Peyer's patch (tissue), 4 donors: ENCODE measurements around the gene HOTAIR. TPM values are rescaled to one million over a fixed set of nuclear protein-coding genes. Genes with fewer than 3 reads are reported as not detected.

ENCODE experiments used
- DNase-seq, 3 donors: peaks; one replicate each; pipeline ENCODE4 v3.0.0-alpha.2; 2017 to 2019
- H3K27ac ChIP-seq, 4 donors: fragments of 200-600 bp; sonication (generic); one replicate each; pipeline ENCODE4 v1.5.1; 2016 to 2019
- H3K27me3 ChIP-seq, 2 donors: fragments of 200-600 bp; sonication (generic); one replicate each; pipeline ENCODE4 v1.5.1; 2019
- H3K36me3 ChIP-seq, 3 donors: fragments of 200-600 bp; sonication (generic); one replicate each; pipeline ENCODE4 v1.5.1; 2016 to 2019
- H3K4me1 ChIP-seq, 4 donors: fragments of 200-600 bp; sonication (generic); one replicate each; pipeline ENCODE4 v1.5.1; 2016 to 2019
- H3K4me3 ChIP-seq, 4 donors: fragments of 200-600 bp; sonication (generic); 1 replicate in 3 of 4; 2 replicates in 1 of 4; pipeline ENCODE4 v1.5.1; 2016 to 2019; ENCODE audit warnings: mild to moderate bottlenecking in 1 of 4
- H3K9me3 ChIP-seq, 4 donors: fragments of 200-600 bp; sonication (generic); one replicate each; pipeline ENCODE4 v1.5.1; 2016 to 2019; ENCODE audit warnings: mild to moderate bottlenecking in 1 of 4
- CTCF ChIP-seq, 6 experiments: fragments of 450-650 bp in 4 of 6; fragments of 200-600 bp in 2 of 6; sonication (generic) in 1 of 6; IDR thresholded peaks; one replicate each; pipeline ENCODE4 v1.5.1; 2017 to 2019; ENCODE audit warnings: antibody characterized with exemption in 6 of 6, mild to moderate bottlenecking in 3 of 6, moderate library complexity in 1 of 6
- POLR2A ChIP-seq, 2 donors: fragments of 450-650 bp; IDR thresholded peaks; one replicate each; pipeline ENCODE4 v1.5.1; 2017; ENCODE audit warnings: antibody characterized with exemption in 2 of 2, mild to moderate bottlenecking in 2 of 2, moderate library complexity in 2 of 2
- total RNA-seq, 4 donors: library from RNA; depleted of rRNA; stranded (reverse); fragments of >200 nt; gene quantifications; one replicate each; pipeline ENCODE4 v1.1.0, GENCODE V29; 2016

The HOTAIR gene
- total RNA-seq, 4 donors from 2014 or later = 1.4 TPM; not detected in 3

DNA sequence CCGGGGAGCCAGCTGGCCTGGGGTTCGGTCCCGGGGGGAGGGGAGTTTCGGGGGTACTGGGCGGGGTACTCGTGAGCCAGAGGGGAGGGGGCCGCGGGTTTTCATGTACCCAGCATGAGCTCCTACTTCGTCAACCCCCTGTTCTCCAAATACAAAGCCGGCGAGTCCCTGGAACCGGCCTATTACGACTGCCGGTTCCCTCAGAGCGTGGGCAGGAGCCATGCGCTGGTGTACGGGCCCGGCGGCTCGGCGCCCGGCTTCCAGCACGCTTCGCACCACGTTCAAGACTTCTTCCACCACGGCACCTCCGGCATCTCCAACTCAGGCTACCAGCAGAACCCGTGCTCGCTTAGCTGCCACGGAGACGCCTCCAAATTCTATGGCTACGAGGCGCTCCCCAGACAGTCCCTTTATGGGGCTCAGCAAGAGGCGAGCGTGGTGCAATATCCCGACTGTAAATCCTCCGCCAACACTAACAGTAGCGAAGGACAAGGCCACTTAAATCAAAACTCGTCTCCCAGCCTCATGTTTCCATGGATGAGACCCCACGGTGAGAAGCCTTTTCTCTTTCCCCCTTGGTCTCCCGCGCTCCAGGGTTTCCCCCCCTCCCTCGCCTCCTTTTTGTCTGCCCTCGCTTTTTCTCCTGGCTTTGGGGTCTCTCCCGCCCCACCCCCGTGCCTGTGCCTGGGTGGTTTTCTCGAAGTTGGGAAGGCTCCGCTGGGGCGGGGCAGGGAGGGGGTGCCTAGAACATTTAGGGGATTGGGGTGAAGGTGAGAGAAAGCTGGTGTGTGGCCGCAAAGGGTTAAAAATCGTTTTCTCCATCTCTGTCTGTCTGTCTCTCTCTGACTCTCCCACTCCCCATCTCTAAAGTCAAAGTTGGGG, 34.7 kb upstream of the HOTAIR start:
- peaks cover 0 to 28% (median 6%) of the 10 kb centered on the region in 4 donors for H3K4me1 ChIP-seq
- peak overlapping the region; percentile 6 to 85 (median 72) for H3K27ac ChIP-seq
- no peaks in the 10 kb centered on the region for H3K36me3 ChIP-seq
- H3K27me3 ChIP-seq = peaks cover 0 to 35% of the 10 kb centered on the region in 2 donors
- H3K4me3 ChIP-seq = peak overlapping the region; percentile 22 to 49 (median 38)
- H3K9me3 ChIP-seq = no peaks in the 10 kb centered on the region
- no peak for DNase-seq
- TF ChIP-seq CTCF (IDR thresholded peaks at IDR 0.05) (no peak), POLR2A (IDR thresholded peaks at IDR 0.05) (no peak)

GRCh38 chr12:54008260-54008552, 33.5 kb upstream of the HOTAIR start:
- H3K36me3 ChIP-seq = no peaks in the 10 kb centered on the region
- TF ChIP-seq CTCF (IDR thresholded peaks at IDR 0.05) (no peak), POLR2A (IDR thresholded peaks at IDR 0.05) (no peak)
- H3K4me1 ChIP-seq = peaks cover 0 to 28% (median 6%) of the 10 kb centered on the region in 4 donors
- peak overlapping the region in 1 of 4 donors; percentile 49 for H3K4me3 ChIP-seq
- no peaks in the 10 kb centered on the region for H3K9me3 ChIP-seq
- H3K27ac ChIP-seq = peak overlapping the region in 3 of 4 donors; percentile 27 to 85 (median 83)
- no peak for DNase-seq
- H3K27me3 ChIP-seq = peaks cover 0 to 32% of the 10 kb centered on the region in 2 donors

DNA sequence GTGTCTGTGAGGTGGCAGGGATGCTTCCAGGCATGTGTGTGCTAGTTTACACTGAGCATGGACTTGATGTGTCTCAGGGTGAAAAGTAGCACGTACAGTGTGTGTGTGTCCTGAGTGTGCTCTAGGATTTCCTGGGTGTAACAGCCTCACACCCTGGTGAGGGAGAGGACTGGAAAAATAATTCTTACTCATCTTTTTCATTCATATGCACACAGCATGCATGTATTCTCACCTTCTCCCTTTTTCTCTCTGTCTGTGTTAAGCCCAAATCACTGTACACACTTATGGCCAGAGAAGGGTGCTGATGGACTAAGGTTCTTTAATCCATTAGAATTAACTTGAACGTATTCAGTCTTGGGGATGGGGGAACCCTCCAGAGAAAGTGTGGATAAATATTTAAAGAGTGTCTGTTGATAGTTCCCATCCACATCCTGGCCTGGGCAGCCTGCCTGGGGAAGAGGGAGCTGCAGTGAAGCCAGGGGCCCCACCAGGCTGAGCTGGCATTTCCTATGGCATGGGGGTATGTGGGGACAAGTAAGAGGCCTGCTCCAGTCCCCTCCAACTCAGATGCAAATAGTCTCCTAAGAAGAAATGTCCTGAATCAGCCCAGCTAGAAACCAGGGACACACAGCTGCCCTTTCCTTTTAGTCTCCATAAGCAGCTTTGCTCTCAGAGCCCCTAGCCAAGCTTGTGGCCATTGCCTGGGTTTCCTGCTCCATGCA, 32.9 kb upstream of the HOTAIR start:
- Histone ChIP-seq H3K27me3 (peaks cover 0 to 32% of the 10 kb centered on the region in 2 donors), H3K36me3 (no peaks in the 10 kb centered on the region), H3K4me1 (peaks cover 0 to 28% (median 6%) of the 10 kb centered on the region in 4 donors), H3K4me3 (no peak overlapping the region), H3K27ac (peak overlapping the region in 3 of 4 donors; percentile 27 to 85 (median 51)), H3K9me3 (no peaks in the 10 kb centered on the region)
- no peak for DNase-seq
- no peak for TF ChIP-seq CTCF (IDR thresholded peaks at IDR 0.05)
- TF ChIP-seq POLR2A (IDR thresholded peaks at IDR 0.05) = no peak

GRCh38 chr12:54006559-54007220, 31.9 kb upstream of the HOTAIR start:
- Histone ChIP-seq H3K4me3 (peak overlapping the region; percentile 13 to 52 (median 46)), H3K36me3 (no peaks in the 10 kb centered on the region), H3K27me3 (peaks cover 0 to 40% of the 10 kb centered on the region in 2 donors), H3K9me3 (no peaks in the 10 kb centered on the region), H3K4me1 (peaks cover 0 to 24% (median 6%) of the 10 kb centered on the region in 4 donors), H3K27ac (peak overlapping the region; percentile 1 to 83 (median 67))
- no peak for TF ChIP-seq CTCF (IDR thresholded peaks at IDR 0.05)
- TF ChIP-seq POLR2A (IDR thresholded peaks at IDR 0.05) = no peak
- DNase-seq = no peak

- Histone ChIP-seq H3K36me3 (no peaks in the 10 kb centered on the region), H3K27ac (peak overlapping the region; percentile 1 to 83 (median 67)), H3K9me3 (no peaks in the 10 kb centered on the region), H3K27me3 (peaks cover 0 to 39% of the 10 kb centered on the region in 2 donors), H3K4me3 (peak overlapping the region; percentile 13 to 52 (median 46)), H3K4me1 (peaks cover 0 to 20% (median 6%) of the 10 kb centered on the region in 4 donors)
- peak; percentile 90 to 95 (median 91) for DNase-seq
- TF ChIP-seq CTCF (IDR thresholded peaks at IDR 0.05) (peak; percentile 93 to 97 (median 94)), POLR2A (IDR thresholded peaks at IDR 0.05) (no peak)
These were observed 31.3 kb upstream of the HOTAIR start for GRCh38 chr12:54005853-54006558.
